Measurements from ENCODE around the gene TMBIM1. TPM values are rescaled to one million over a fixed set of nuclear protein-coding genes. Genes with fewer than 3 reads are reported as not detected.

Gene TMBIM1
- total RNA-seq, 4 donors from 2014 or later = 238 to 342 (median 275) TPM

DNA sequence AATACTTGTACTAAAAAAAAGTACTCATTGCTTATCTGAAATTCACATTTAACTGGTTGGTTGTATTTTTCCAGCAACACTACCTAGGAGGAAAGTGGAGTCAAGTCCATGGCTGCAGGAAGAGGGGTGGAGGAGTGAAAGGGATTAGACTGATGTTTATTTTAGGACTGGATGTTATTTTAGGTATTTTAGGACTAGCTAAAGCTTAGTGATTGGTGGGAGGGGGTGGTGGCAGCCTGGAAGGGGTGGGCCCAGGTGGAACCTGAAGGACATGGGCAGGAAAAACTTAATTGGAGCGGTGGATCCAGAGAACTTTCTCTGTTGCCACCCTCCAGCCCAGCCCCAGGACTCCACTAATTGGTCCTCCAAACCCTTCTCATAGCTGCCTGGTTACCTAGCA is 3.9 kb upstream of the TMBIM1 start:
- DNase-seq = no peak
- H3K27me3 ChIP-seq = no peaks in the 10 kb centered on the region
- H3K27ac ChIP-seq = peak overlapping the region; percentile 77 to 98 (median 96)
- H3K4me3 ChIP-seq = no peak overlapping the region
- no peak for TF ChIP-seq POLR2A (IDR thresholded peaks at IDR 0.05)
- TF ChIP-seq, protein P1, sequence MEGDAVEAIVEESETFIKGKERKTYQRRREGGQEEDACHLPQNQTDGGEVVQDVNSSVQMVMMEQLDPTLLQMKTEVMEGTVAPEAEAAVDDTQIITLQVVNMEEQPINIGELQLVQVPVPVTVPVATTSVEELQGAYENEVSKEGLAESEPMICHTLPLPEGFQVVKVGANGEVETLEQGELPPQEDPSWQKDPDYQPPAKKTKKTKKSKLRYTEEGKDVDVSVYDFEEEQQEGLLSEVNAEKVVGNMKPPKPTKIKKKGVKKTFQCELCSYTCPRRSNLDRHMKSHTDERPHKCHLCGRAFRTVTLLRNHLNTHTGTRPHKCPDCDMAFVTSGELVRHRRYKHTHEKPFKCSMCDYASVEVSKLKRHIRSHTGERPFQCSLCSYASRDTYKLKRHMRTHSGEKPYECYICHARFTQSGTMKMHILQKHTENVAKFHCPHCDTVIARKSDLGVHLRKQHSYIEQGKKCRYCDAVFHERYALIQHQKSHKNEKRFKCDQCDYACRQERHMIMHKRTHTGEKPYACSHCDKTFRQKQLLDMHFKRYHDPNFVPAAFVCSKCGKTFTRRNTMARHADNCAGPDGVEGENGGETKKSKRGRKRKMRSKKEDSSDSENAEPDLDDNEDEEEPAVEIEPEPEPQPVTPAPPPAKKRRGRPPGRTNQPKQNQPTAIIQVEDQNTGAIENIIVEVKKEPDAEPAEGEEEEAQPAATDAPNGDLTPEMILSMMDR (IDR thresholded peaks at IDR 0.05) = no peak
- H3K4me1 ChIP-seq = peaks cover 31 to 77% (median 58%) of the 10 kb centered on the region in 3 donors
- WGBS, 2 donors = 58 to 90% methylated on average over 1 of the region's 1 CpG
- intact Hi-C loops (cut with DNase I) = no loop called here
- no peaks in the 10 kb centered on the region for H3K36me3 ChIP-seq
- no peaks in the 10 kb centered on the region for H3K9me3 ChIP-seq

DNA sequence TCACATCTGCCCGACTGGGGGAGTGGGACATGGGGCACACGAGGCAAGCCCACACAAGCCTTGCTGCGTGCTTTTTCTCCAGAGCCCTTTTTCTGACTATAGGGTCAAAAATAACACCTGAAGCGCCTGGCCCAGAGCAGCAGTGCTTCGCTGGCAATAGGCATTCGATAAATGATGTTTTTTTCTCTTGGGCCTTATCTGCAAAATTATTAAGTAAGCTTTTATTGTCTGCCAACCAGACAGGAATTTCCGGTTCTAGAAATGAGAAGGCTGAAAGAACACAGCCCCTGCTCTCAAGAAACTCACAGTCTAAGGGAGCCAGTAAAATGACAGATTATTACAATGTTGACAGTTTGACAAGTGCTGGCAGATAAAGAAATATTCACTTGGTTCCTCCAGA is 2.7 kb upstream of the TMBIM1 start:
- intact Hi-C loops (cut with DNase I) = no loop called here
- Histone ChIP-seq H3K27me3 (no peaks in the 10 kb centered on the region), H3K9me3 (no peaks in the 10 kb centered on the region), H3K4me3 (peak overlapping the region in 1 of 4 donors; percentile 7), H3K36me3 (no peaks in the 10 kb centered on the region), H3K27ac (peak overlapping the region; percentile 77 to 98 (median 96)), H3K4me1 (peaks cover 31 to 86% (median 66%) of the 10 kb centered on the region in 3 donors)
- TF ChIP-seq, protein P1 (IDR thresholded peaks at IDR 0.05) = no peak
- no peak for TF ChIP-seq POLR2A (IDR thresholded peaks at IDR 0.05)
- 32 to 56% methylated on average over 7 of the region's 7 CpGs for WGBS, 2 donors
- no peak for DNase-seq

DNA sequence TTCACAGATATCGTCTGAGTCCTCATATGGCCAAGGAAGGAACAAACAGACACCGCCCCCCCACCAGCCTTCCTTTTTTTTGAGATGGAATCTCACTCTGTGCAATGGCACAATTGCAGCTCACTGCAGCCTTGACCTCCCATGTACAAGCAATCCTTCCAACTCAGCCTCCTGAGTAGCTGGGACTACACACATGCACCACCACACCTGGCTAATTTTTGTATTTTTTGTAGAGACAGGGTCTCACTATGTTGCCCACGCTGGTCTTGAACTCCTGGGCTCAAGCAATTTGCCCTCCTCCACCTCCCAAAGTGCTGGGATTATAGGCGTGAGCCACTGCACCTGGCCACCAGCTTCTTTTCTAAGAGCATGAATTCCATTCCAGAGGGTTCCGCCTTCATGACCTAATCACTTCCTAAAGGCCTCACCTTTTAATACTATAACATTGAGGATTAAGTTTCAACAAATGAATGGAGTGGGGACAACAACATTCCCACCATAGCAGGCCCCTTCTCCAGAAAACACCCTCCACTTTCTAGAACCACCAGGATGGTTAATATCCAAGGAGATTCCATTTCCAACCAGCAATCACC is 2.2 kb upstream of the TMBIM1 start:
- TF ChIP-seq, protein P1 (IDR thresholded peaks at IDR 0.05) = no peak
- TF ChIP-seq POLR2A (IDR thresholded peaks at IDR 0.05) = no peak
- intact Hi-C loops (cut with DNase I) = loop anchor here (5.0 kb wide), 1 partner anchor 103 kb away; the partner anchor contains the start of gene CTDSP1
- DNase-seq = no peak
- peak overlapping the region; percentile 77 to 98 (median 96) for H3K27ac ChIP-seq
- 64 to 89% methylated on average over 5 of the region's 5 CpGs for WGBS, 2 donors
- H3K4me3 ChIP-seq = peak overlapping the region in 1 of 4 donors; percentile 7
- no peaks in the 10 kb centered on the region for H3K27me3 ChIP-seq
- no peaks in the 10 kb centered on the region for H3K9me3 ChIP-seq
- no peaks in the 10 kb centered on the region for H3K36me3 ChIP-seq
- peaks cover 35 to 91% (median 71%) of the 10 kb centered on the region in 3 donors for H3K4me1 ChIP-seq

DNA sequence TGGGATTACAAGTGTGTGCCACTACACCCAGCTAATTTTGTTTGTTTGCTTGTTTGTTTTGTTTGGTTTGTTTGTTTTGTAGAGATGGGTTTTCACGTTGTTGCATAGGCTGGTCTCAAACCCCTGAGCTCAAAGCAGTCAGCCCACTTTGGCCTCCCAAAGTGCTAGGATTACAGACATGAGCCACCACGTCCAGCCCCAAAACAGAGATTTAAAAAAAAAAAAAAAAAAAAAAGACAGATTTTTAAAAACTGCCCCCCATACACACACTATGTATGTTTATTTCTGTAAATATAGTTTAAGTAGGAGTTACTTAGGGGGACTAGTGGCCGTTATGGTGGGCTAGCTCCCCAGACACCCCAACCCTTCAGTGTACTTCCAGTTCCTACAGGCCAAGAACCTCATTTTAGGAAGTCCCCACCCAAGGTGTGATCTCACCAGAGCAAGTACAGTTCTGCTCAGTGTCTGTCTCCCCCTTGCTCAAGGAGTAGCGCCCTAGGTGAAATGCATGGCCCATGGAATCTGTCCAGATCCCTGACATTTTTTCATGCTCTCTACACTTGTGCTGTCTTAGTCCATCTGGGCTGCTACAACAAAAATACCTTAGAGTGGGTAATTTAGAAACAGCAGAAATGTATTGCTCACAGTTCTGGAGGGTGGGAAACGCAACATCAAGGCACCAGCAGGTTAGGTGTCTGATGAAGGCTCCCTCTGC is 1.6 kb upstream of the TMBIM1 start:
- intact Hi-C loops (cut with DNase I) = loop anchor here (5.0 kb wide), 1 partner anchor 103 kb away; the partner anchor contains the start of gene CTDSP1
- no peak for TF ChIP-seq POLR2A (IDR thresholded peaks at IDR 0.05)
- TF ChIP-seq, protein P1 (IDR thresholded peaks at IDR 0.05) = no peak
- H3K27me3 ChIP-seq = no peaks in the 10 kb centered on the region
- 35 to 50% methylated on average over 5 of the region's 5 CpGs for WGBS, 2 donors
- peak overlapping the region; percentile 77 to 98 (median 96) for H3K27ac ChIP-seq
- H3K4me3 ChIP-seq = no peak overlapping the region
- peaks cover 41 to 93% (median 77%) of the 10 kb centered on the region in 3 donors for H3K4me1 ChIP-seq
- no peaks in the 10 kb centered on the region for H3K9me3 ChIP-seq
- DNase-seq = no peak
- H3K36me3 ChIP-seq = no peaks in the 10 kb centered on the region

All from esophagus squamous epithelium (tissue), 5 donors.